ENCODE measurements around the gene SLC35F3.

The SLC35F3 gene

DNA sequence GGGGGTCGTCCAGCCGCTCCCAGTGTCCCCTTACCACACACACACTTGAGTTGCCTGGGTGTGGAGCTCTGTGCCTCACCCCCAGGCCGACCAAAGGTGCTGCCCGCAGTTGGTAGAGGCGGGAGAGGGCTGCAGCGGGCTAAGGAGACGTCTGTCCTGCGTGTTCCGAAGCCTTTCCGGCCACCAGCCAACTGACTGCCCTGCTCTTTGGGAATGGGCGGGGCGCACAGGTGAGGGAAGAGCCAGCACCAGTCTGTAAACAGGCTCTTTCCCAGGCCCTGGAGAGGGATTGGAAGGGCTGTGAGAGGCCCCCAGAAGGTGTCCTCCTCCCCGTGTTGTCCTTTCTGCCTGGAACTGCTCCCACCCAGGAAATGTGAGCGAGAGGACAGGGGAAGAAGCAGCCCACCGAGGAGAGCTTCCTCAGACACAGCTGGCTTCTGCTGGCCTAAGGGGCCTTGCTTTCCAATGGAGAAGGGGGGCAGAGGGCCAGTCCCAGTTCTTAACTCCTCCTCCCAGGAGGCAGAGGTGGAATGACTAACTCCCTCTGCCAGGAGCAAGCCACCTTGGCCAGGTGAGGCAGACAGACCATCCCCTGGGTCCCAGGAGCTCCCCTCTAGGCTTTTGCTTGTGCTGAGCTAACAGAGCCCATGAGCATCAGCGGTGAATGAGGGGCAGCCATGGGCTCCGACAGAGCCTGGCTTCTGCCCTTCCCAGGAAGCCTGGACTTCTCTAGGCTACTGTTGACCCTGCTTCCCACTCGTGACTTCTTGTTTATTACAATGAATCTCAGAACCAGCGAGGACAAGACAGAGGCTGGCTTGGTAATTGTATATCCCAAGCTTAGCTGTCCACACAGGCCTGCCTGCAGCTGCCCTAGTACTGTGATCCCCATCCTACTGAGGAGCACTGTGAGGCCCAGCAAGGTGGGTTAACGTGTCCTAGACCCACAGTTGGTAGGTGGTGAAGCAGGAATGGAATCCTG lies 310.7 kb downstream of the SLC35F3 start:
- H3K4me3 ChIP-seq (ENCODE audit: insufficient read depth, low read length, poor library complexity, severe bottlenecking), result no peak overlapping the region
- no peaks in the 10 kb centered on the region for H3F3A ChIP-seq (ENCODE audit: insufficient read depth)
- no peaks in the 10 kb centered on the region for H3K36me3 ChIP-seq (ENCODE audit: low read length)
- H3K9me2 ChIP-seq (replicated peaks; ENCODE audit: insufficient read depth, low read length), result no peaks in the 10 kb centered on the region
- no peaks in the 10 kb centered on the region for H3K27me3 ChIP-seq (ENCODE audit: low read length)
- H3K27ac ChIP-seq (ENCODE audit: low read depth, low read length), result no peak overlapping the region
- H3K9ac ChIP-seq (ENCODE audit: low read length), result no peak overlapping the region
- no peak overlapping the region for H3K4me2 ChIP-seq (ENCODE audit: low read depth, low read length, poor library complexity, severe bottlenecking)
- no peaks in the 10 kb centered on the region for H4K20me1 ChIP-seq (ENCODE audit: low read depth, low read length)
- H3K9me3 ChIP-seq (ENCODE audit: insufficient read depth, low read length), result no peaks in the 10 kb centered on the region
- H2AFZ ChIP-seq (ENCODE audit: low read depth, low read length, severe bottlenecking), result no peak overlapping the region
- no peaks in the 10 kb centered on the region for H3K79me2 ChIP-seq (ENCODE audit: insufficient read depth, low read length)
- no peak for TF ChIP-seq EZH2phosphoT487 (conservative IDR thresholded peaks at IDR 0.05; ENCODE audit: low read length)
- TF ChIP-seq, protein P1, sequence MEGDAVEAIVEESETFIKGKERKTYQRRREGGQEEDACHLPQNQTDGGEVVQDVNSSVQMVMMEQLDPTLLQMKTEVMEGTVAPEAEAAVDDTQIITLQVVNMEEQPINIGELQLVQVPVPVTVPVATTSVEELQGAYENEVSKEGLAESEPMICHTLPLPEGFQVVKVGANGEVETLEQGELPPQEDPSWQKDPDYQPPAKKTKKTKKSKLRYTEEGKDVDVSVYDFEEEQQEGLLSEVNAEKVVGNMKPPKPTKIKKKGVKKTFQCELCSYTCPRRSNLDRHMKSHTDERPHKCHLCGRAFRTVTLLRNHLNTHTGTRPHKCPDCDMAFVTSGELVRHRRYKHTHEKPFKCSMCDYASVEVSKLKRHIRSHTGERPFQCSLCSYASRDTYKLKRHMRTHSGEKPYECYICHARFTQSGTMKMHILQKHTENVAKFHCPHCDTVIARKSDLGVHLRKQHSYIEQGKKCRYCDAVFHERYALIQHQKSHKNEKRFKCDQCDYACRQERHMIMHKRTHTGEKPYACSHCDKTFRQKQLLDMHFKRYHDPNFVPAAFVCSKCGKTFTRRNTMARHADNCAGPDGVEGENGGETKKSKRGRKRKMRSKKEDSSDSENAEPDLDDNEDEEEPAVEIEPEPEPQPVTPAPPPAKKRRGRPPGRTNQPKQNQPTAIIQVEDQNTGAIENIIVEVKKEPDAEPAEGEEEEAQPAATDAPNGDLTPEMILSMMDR (IDR thresholded peaks at IDR 0.05; ENCODE audit: insufficient read depth, low read length, poor library complexity, severe bottlenecking), result no peak

DNA sequence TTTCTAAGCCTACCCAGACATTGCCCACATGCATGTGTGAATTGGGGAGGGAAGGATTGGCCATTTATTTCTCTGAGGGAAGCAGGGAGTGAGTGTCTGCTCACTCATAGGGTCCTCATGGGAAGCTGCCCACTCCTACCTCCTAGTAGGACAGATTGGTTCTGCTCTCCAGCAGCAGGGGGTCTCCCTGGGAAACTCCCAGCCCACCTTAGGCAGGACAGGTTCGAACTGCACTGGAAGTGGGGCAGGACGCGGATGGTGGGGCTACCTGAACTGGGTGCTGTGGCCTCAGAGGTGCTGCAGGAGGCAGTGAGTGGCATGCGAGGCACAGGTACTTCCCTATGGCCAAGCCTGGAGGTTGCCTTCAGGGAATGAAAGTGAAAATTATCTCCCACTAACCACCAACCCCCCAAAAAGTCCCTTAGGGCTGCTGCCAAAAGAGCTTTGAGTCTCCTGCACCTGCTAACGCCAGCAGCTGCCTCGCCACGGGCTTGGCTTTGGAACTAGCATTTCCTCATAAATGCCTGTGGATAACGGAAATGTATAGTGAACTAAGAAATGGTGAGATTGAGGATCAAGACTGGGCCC lies 311.7 kb downstream of the SLC35F3 start:
- Histone ChIP-seq H4K20me1 (ENCODE audit: low read depth, low read length) (no peaks in the 10 kb centered on the region), H3K9ac (ENCODE audit: low read length) (no peak overlapping the region), H3F3A (ENCODE audit: insufficient read depth) (no peaks in the 10 kb centered on the region), H3K9me2 (replicated peaks; ENCODE audit: insufficient read depth, low read length) (no peaks in the 10 kb centered on the region), H3K27ac (ENCODE audit: low read depth, low read length) (no peak overlapping the region), H3K4me3 (ENCODE audit: insufficient read depth, low read length, poor library complexity, severe bottlenecking) (no peak overlapping the region), H2AFZ (ENCODE audit: low read depth, low read length, severe bottlenecking) (no peak overlapping the region), H3K79me2 (ENCODE audit: insufficient read depth, low read length) (no peaks in the 10 kb centered on the region), H3K27me3 (ENCODE audit: low read length) (no peaks in the 10 kb centered on the region), H3K9me3 (ENCODE audit: insufficient read depth, low read length) (no peaks in the 10 kb centered on the region), H3K36me3 (ENCODE audit: low read length) (no peaks in the 10 kb centered on the region), H3K4me2 (ENCODE audit: low read depth, low read length, poor library complexity, severe bottlenecking) (no peak overlapping the region)
- TF ChIP-seq, protein P1 (IDR thresholded peaks at IDR 0.05; ENCODE audit: insufficient read depth, low read length, poor library complexity, severe bottlenecking), result no peak
- TF ChIP-seq EZH2phosphoT487 (conservative IDR thresholded peaks at IDR 0.05; ENCODE audit: low read length), result no peak

DNA sequence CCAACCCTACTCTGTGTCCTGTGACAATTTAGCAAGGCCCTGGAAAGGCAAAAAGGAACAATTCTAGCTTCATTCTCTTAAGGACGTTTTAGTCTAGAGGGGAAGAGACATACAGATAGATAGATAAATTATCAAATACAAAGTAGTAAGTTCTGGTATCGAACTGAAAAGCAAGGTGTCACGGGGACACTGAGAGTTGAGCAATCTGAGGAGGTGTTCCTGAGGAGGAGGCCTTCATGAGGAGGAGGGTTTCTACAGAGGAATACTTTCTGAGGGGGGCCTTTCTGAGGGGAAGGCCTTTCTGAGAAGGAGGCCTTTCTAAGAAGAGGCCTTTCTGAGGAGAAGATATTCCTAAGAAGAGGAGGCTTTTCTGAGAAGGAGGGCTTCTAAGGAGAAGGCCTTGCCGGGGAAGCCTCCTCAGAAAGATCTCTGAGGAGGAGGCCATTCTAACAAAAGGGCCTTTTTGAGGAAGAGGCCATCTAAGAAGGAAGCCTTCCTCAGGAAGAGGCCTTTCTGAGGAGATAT lies 312.9 kb downstream of the SLC35F3 start:
- Histone ChIP-seq H4K20me1 (ENCODE audit: low read depth, low read length) (no peaks in the 10 kb centered on the region), H3K9me2 (replicated peaks; ENCODE audit: insufficient read depth, low read length) (no peaks in the 10 kb centered on the region), H3K36me3 (ENCODE audit: low read length) (no peaks in the 10 kb centered on the region), H3K4me2 (ENCODE audit: low read depth, low read length, poor library complexity, severe bottlenecking) (no peak overlapping the region), H3K9ac (ENCODE audit: low read length) (no peak overlapping the region), H3K79me2 (ENCODE audit: insufficient read depth, low read length) (no peaks in the 10 kb centered on the region), H2AFZ (ENCODE audit: low read depth, low read length, severe bottlenecking) (no peak overlapping the region), H3K27ac (ENCODE audit: low read depth, low read length) (no peak overlapping the region), H3K9me3 (ENCODE audit: insufficient read depth, low read length) (no peaks in the 10 kb centered on the region), H3K4me3 (ENCODE audit: insufficient read depth, low read length, poor library complexity, severe bottlenecking) (no peak overlapping the region), H3K27me3 (ENCODE audit: low read length) (no peaks in the 10 kb centered on the region), H3F3A (ENCODE audit: insufficient read depth) (no peaks in the 10 kb centered on the region)
- TF ChIP-seq, protein P1 (IDR thresholded peaks at IDR 0.05; ENCODE audit: insufficient read depth, low read length, poor library complexity, severe bottlenecking), result no peak
- no peak for TF ChIP-seq EZH2phosphoT487 (conservative IDR thresholded peaks at IDR 0.05; ENCODE audit: low read length)
